Measurements from ENCODE around the gene SRRM4.

Gene SRRM4

GRCh38 chr12:119122751-119123150 is 141.4 kb downstream of the SRRM4 start:
- no peak for DNase-seq

GRCh38 chr12:119128527-119128926 is 147.2 kb downstream of the SRRM4 start:
- no peak for DNase-seq

- DNase-seq, result no peak
Measured at GRCh38 chr12:119129827-119130434, 148.6 kb downstream of the SRRM4 start.

GRCh38 chr12:119130523-119130922 is 149.2 kb downstream of the SRRM4 start:
- DNase-seq, result no peak

GRCh38 chr12:119134284-119135072 is 153.1 kb downstream of the SRRM4 start:
- no peak for DNase-seq

- no peak for DNase-seq
Measured at GRCh38 chr12:119136811-119137410, 155.6 kb downstream of the SRRM4 start.

GRCh38 chr12:119139448-119139847 is 158.1 kb downstream of the SRRM4 start:
- no peak for DNase-seq

- DNase-seq, result no peak
Measured at GRCh38 chr12:119145367-119145766, 164.0 kb downstream of the SRRM4 start.

- DNase-seq, result no peak
Measured at GRCh38 chr12:119147847-119148448, 166.6 kb downstream of the SRRM4 start.

GRCh38 chr12:119149270-119149669 is 167.9 kb downstream of the SRRM4 start:
- no peak for DNase-seq

- DNase-seq, result no peak
Measured at GRCh38 chr12:119151445-119152026, 170.2 kb downstream of the SRRM4 start.

- DNase-seq, result no peak
Measured at GRCh38 chr12:119153477-119154434, 172.4 kb downstream of the SRRM4 start.

GRCh38 chr12:119154435-119154818 is 173.1 kb downstream of the SRRM4 start:
- DNase-seq, result no peak

GRCh38 chr12:119156401-119157044 is 175.2 kb downstream of the SRRM4 start:
- DNase-seq, result no peak

GRCh38 chr12:119157528-119157927 is 176.2 kb downstream of the SRRM4 start:
- no peak for DNase-seq

GRCh38 chr12:119157978-119158377 is 176.6 kb downstream of the SRRM4 start:
- no peak for DNase-seq

GRCh38 chr12:119158402-119158801 is 177.1 kb downstream of the SRRM4 start:
- DNase-seq, result no peak

GRCh38 chr12:119159844-119160243 is 178.5 kb downstream of the SRRM4 start:
- no peak for DNase-seq

- DNase-seq, result no peak
Measured at GRCh38 chr12:119167902-119168301, 186.6 kb downstream of the SRRM4 start.

- DNase-seq, result no peak
Measured at GRCh38 chr12:119168721-119169120, 187.4 kb downstream of the SRRM4 start.

- no peak for DNase-seq
Measured at GRCh38 chr12:119169150-119169549, 187.8 kb downstream of the SRRM4 start.

- no peak for DNase-seq
Measured at GRCh38 chr12:119171291-119171690, 189.9 kb downstream of the SRRM4 start.
